ENCODE results near the gene CHCHD5.
"Not testable (repeated sequence)": the region's sequence is repeated elsewhere in the genome, so short reads cannot be mapped to it uniquely, and the experiment has no call there.

- TF ChIP-seq, protein P1, sequence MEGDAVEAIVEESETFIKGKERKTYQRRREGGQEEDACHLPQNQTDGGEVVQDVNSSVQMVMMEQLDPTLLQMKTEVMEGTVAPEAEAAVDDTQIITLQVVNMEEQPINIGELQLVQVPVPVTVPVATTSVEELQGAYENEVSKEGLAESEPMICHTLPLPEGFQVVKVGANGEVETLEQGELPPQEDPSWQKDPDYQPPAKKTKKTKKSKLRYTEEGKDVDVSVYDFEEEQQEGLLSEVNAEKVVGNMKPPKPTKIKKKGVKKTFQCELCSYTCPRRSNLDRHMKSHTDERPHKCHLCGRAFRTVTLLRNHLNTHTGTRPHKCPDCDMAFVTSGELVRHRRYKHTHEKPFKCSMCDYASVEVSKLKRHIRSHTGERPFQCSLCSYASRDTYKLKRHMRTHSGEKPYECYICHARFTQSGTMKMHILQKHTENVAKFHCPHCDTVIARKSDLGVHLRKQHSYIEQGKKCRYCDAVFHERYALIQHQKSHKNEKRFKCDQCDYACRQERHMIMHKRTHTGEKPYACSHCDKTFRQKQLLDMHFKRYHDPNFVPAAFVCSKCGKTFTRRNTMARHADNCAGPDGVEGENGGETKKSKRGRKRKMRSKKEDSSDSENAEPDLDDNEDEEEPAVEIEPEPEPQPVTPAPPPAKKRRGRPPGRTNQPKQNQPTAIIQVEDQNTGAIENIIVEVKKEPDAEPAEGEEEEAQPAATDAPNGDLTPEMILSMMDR (conservative IDR thresholded peaks at IDR 0.05; ENCODE audit: low read depth, low read length): not testable (repeated sequence)
- TF ChIP-seq EZH2 (IDR thresholded peaks at IDR 0.05; ENCODE audit: borderline replicate concordance, low read depth, low read length, poor library complexity, severe bottlenecking): not testable (repeated sequence)
These were observed 17.9 kb upstream of the CHCHD5 start for GRCh38 chr2:112566508-112566907.
